OCI-LY3 (cell line): ENCODE results near the gene TMCC2.
A peak's percentile ranks its signal among the peaks of the same experiment; 100 is the strongest.

Experiments
- H2AFZ ChIP-seq: fragments of 200-600, 300-600 bp; shearing (Covaris generic); 2 replicates; pipeline ENCODE4 v1.6.0; 2014; ENCODE audit warnings: antibody characterized with exemption, low read depth, low read length
- H3K27ac ChIP-seq: fragments of 200-600, 300-600 bp; sonication (generic); 2 replicates; pipeline ENCODE4 v1.5.1; 2014; ENCODE audit warnings: mild to moderate bottlenecking, low read length, moderate library complexity, mixed read lengths
- H3K27me3 ChIP-seq: fragments of 200-600, 300-600 bp; sonication (generic); 2 replicates; pipeline ENCODE4 v1.6.1; 2014; ENCODE audit warnings: low read depth, low read length, mixed read lengths
- H3K36me3 ChIP-seq: fragments of 200-600, 300-600 bp; sonication (generic); replicated peaks from 2 replicates; pipeline ENCODE3; 2014; ENCODE audit warnings: low read depth, low read length, mixed read lengths
- H3K4me1 ChIP-seq: fragments of 300-600, 200-600 bp; sonication (generic); 2 replicates; pipeline ENCODE4 v1.6.1; 2014; ENCODE audit warnings: low read length, mixed read lengths
- H3K4me2 ChIP-seq: fragments of 200-600, 300-600 bp; sonication (generic); 2 replicates; pipeline ENCODE4 v1.6.1; 2014; ENCODE audit warnings: low read length, mixed read lengths
- H3K4me3 ChIP-seq: fragments of 300-600, 200-600 bp; sonication (generic); 2 replicates; pipeline ENCODE4 v1.5.1; 2014; ENCODE audit warnings: antibody characterized with exemption, mild to moderate bottlenecking, low read length, moderate library complexity
- H3K79me2 ChIP-seq: fragments of 300-600, 200-600 bp; shearing (Covaris generic); 2 replicates; pipeline ENCODE4 v1.6.1; 2014; ENCODE audit warnings: mild to moderate bottlenecking, low read length, mixed read lengths
- H3K9ac ChIP-seq: fragments of 300-600, 200-600 bp; shearing (Covaris generic); 2 replicates; pipeline ENCODE4 v1.6.0; 2014; ENCODE audit warnings: mild to moderate bottlenecking, low read length, moderate library complexity
- H3K9me3 ChIP-seq: fragments of 200-600, 300-600 bp; shearing (Covaris generic); 2 replicates; pipeline ENCODE4 v1.6.1; 2014; ENCODE audit warnings: low read length, mixed read lengths; ENCODE audit not compliant: insufficient read depth
- H4K20me1 ChIP-seq: fragments of 200-600, 300-600 bp; sonication (generic); 2 replicates; pipeline ENCODE4 v1.6.1; 2016; ENCODE audit warnings: low read length, mixed read lengths; ENCODE audit not compliant: insufficient read depth
- EZH2phosphoT487 ChIP-seq: fragments of 200-600 bp; shearing (Covaris generic); IDR thresholded peaks from 2 replicates; pipeline ENCODE4 v1.6.1; 2018; ENCODE audit warnings: antibody characterized with exemption, mixed run types, low read depth
- TF ChIP-seq, protein P1 (sequence below): fragments of 200-600, 300-600 bp; sonication (generic); IDR thresholded peaks from 2 replicates; pipeline ENCODE4 v1.5.1; 2014; ENCODE audit warnings: antibody characterized with exemption, low read length, low read depth

Gene TMCC2

DNA sequence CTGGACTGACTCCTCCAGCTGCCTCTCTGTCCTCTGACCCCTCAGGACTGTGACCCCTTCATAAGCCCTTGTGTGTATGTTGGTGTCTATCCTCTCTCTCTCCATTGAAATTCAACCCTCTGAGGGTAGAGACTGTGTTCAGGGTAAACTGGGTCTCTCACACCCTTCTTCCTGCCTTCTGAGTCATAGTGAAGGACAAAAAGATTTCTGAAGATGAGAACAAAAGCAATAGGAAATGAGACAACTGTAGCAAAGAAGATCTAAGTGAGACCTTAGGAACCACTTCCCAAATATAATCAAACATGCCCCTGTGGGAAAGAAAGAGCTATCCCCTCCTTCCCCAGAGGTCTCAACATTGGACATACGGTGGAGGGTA, 76.9 kb downstream of the TMCC2 start:
- peaks cover 28% of the 10 kb centered on the region for H3K4me1 ChIP-seq
- no peaks in the 10 kb centered on the region for H3K9me3 ChIP-seq
- no peak for TF ChIP-seq EZH2phosphoT487
- TF ChIP-seq, protein P1, sequence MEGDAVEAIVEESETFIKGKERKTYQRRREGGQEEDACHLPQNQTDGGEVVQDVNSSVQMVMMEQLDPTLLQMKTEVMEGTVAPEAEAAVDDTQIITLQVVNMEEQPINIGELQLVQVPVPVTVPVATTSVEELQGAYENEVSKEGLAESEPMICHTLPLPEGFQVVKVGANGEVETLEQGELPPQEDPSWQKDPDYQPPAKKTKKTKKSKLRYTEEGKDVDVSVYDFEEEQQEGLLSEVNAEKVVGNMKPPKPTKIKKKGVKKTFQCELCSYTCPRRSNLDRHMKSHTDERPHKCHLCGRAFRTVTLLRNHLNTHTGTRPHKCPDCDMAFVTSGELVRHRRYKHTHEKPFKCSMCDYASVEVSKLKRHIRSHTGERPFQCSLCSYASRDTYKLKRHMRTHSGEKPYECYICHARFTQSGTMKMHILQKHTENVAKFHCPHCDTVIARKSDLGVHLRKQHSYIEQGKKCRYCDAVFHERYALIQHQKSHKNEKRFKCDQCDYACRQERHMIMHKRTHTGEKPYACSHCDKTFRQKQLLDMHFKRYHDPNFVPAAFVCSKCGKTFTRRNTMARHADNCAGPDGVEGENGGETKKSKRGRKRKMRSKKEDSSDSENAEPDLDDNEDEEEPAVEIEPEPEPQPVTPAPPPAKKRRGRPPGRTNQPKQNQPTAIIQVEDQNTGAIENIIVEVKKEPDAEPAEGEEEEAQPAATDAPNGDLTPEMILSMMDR: no peak
- peaks cover 3% of the 10 kb centered on the region for H3K79me2 ChIP-seq
- no peak overlapping the region for H3K27ac ChIP-seq
- H3K27me3 ChIP-seq: no peaks in the 10 kb centered on the region
- H3K36me3 ChIP-seq: peaks cover 72% of the 10 kb centered on the region
- H3K4me2 ChIP-seq: no peak overlapping the region
- peaks cover 38% of the 10 kb centered on the region; the same call in 1 of the 2 replicates for H4K20me1 ChIP-seq
- no peak overlapping the region for H3K9ac ChIP-seq
- H3K4me3 ChIP-seq: no peak overlapping the region
- no peak overlapping the region for H2AFZ ChIP-seq

DNA sequence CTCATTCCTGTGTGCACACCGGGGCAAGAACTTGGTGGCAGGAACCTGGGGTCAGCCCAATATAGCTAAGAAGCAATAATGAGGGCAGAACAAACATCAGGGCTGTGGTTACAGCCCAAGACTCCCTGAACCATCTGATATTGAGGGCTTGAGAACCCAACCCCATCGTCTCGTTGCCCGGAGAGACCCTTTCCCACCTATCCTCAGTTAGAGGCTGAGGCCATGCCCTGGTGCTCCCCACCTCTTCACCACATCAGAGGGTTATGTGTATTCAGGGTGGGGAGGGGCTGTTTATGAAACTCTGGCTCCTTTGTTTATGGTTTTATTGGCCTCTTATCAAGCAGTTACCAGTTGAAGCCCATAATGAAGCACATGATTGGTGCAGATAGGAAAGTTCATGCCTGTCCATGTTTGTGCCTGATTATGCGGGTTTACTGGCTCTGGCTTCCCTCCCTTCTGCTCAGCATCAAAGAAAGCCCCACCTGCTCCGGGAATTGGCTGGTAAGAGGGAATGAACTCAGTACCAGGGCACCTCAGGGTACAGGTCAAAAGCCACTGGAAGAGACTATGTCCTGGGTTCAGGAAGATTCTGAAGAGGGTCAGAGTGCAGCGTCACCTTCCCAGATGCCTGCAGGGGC, 79.3 kb downstream of the TMCC2 start:
- Histone ChIP-seq H3K27ac (no peak overlapping the region), H3K79me2 (peaks cover 23% of the 10 kb centered on the region), H3K4me1 (peaks cover 27% of the 10 kb centered on the region), H3K4me2 (no peak overlapping the region), H3K27me3 (no peaks in the 10 kb centered on the region), H3K9ac (no peak overlapping the region), H3K36me3 (peaks cover 89% of the 10 kb centered on the region), H3K4me3 (no peak overlapping the region), H4K20me1 (peaks cover 47% of the 10 kb centered on the region; the same call in 1 of the 2 replicates), H3K9me3 (no peaks in the 10 kb centered on the region), H2AFZ (no peak overlapping the region)
- TF ChIP-seq, protein P1: no peak
- no peak for TF ChIP-seq EZH2phosphoT487

DNA sequence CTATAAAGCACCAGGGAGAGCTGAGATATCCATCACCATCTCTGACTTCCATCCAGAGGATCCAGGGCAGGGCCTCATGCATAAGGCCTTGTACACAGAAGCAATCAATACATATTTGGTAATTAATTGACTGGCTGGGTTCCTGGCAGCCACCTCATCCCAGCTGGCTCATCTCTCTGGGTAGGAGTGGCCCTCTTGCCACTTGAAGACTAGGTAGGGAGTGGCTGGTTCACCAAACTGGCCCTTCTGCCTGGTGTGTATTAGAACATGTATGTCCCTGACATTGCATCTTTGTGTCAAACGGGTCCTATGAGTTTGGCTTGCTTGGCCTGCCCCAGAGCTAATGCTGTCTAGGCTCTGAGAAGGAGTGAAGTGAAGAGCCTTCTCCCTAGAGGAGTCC, 82.0 kb downstream of the TMCC2 start:
- no peak overlapping the region for H2AFZ ChIP-seq
- no peak overlapping the region for H3K4me2 ChIP-seq
- H3K36me3 ChIP-seq: peaks cover 73% of the 10 kb centered on the region
- H3K79me2 ChIP-seq: peaks cover 47% of the 10 kb centered on the region
- no peak for TF ChIP-seq EZH2phosphoT487
- TF ChIP-seq, protein P1: no peak
- no peak overlapping the region for H3K9ac ChIP-seq
- H3K27ac ChIP-seq: no peak overlapping the region
- H4K20me1 ChIP-seq: peaks cover 44% of the 10 kb centered on the region; the same call in 1 of the 2 replicates
- H3K4me1 ChIP-seq: peaks cover 48% of the 10 kb centered on the region
- H3K9me3 ChIP-seq: no peaks in the 10 kb centered on the region
- H3K27me3 ChIP-seq: no peaks in the 10 kb centered on the region
- H3K4me3 ChIP-seq: no peak overlapping the region

DNA sequence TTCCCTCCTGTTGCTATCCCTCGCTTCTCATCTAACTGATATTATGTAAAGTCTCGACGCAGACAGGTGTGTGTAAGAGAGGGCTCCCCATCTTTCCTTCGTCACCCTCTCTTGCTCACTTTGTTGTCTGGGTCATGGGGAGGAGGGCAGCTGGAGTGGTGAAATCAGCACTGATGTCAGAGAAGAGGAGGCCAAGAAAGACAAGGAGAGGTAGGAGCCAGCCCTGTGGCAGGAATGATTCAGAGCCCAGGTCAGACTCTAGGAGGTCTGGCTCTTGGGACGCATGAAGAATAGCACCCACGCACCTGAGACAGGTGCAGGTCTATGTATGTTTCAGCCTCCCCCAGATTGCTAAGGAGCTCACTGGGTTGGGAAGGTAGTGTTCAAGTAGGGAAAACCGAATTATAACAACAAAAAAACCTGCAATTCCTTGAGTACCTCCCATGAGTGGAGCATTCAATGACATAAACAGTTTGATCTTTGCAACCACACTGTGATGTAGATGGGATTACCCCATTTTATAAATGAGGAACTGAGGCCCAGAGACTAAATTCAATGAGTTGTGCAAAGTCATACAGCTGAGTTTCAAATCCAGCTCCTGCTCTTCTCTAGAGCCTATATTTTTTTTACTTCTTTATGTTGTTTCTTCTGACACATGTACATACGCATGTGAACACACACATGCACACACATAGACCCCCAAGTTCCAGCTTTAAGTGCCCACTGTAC, 83.4 kb downstream of the TMCC2 start:
- Histone ChIP-seq H3K4me3 (peak overlapping the region; percentile 79), H3K36me3 (peaks cover 62% of the 10 kb centered on the region), H3K9me3 (no peaks in the 10 kb centered on the region), H3K27me3 (no peaks in the 10 kb centered on the region), H2AFZ (no peak overlapping the region), H3K27ac (peak overlapping the region; percentile 97), H3K9ac (peak overlapping the region; percentile 98), H4K20me1 (peaks cover 44% of the 10 kb centered on the region; the same call in 1 of the 2 replicates), H3K4me1 (peaks cover 62% of the 10 kb centered on the region), H3K4me2 (peak overlapping the region; percentile 99), H3K79me2 (peaks cover 61% of the 10 kb centered on the region)
- no peak for TF ChIP-seq EZH2phosphoT487
- TF ChIP-seq, protein P1: no peak
